GM21737 (cell line): ENCODE data around the gene UTP20.
A peak's percentile ranks its signal among the peaks of the same experiment; 100 is the strongest.

Source experiments
- ATAC-seq: cut with Tn5 transposase; IDR thresholded peaks from one replicate; pipeline ENCODE4 v1.9.1; 2021; ENCODE audit warnings: mild to moderate bottlenecking, moderate library complexity; ENCODE audit not compliant: unreplicated experiment

The UTP20 gene

DNA sequence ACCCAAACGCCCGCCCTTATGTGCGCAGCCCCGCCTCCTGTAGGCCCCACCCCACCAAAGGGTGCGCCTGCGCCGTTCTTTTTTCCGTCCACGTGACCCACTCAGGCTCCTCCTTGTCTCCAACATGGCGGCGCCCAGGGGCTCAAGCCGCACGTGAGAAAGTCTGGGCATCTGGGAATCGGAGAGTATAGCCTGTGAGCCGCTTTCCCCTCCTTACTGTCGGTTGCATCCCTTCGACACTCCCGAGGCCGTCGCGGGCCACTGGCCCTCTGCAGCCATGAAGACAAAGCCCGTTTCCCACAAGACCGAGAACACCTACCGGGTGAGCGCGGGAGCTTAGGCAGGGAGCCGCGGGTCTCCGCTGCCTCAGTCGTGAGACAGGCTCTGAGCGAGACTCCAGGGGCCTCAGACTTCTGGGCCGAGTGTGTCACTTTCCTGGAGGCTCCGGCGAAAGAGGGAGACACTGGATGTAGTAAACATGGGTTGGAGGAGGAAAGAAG is at the start of gene UTP20:
TSS of gene UTP20 (plus strand) at position 100 of the 500 bp plus-strand sequence. CDS start at position 278, 178 bp downstream.
- peak; percentile 99 for ATAC-seq

GRCh38 chr12:101230547-101230946 is 49.4 kb upstream of the UTP20 start:
- no peak for ATAC-seq

DNA sequence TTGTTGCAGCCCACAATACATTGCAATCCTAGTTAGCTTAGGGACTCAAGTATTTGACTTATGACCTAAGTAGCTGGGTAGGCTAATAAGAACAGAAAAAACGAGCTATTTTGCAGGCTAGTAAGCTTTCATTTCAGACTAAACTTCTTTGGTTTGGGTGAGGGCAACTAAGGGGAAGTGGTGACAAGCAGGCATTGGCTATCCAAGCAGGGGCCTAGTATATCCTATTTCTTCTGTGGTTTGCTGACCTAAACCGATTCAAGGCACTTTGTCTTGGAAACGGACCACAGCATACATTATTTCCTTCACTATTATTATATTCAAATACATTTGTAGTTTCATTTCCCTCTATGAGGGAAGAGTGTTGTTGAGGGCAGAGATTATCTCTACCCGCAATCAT is 48.3 kb upstream of the UTP20 start:
- no peak for ATAC-seq

DNA sequence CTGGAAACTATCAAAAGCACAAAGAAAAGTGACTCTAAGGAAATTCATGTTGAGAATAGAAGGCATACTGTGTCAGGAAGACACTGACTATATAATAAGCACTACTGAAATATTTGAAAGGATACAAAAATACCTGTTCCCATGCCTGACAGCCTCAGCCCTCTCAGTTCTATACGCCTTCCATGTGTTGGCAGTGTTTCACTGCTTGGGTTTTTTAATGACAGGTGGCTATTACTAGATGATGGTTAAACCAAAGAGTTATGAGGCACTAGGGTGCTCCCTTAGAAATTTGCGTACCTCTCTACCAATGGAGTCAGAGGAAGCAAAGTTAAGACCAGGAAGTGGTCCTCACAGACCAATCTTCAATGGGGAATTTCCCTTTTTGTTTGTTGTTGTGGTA is 44.2 kb upstream of the UTP20 start:
- no peak for ATAC-seq

GRCh38 chr12:101238306-101238705 is 41.6 kb upstream of the UTP20 start:
- no peak for ATAC-seq

DNA sequence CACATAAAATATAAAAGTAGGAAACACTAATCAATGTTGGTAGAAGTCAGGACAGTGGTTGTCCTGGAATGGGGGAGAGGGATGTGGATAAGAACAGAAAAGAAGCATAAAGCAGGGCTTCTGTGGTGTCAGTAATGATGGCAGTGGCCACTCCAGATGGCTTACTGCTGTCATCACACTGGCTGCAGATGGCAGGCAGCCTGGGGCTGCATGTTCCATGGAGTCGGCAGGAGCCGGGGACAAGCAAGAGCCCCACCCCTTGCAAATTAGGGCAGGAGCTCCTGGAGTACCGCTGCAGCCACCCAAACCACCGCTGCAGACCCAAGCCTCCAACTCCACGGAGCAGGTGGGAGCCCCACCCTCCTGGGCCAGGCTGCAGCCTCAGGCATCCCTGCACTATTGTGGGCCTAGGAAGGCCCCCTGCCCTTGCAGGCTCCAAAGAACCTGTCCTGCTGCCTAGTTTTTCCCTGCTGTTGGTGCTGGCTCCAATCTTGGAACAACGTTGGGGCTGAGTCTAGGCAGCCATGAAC is 41.0 kb upstream of the UTP20 start:
- no peak for ATAC-seq

GRCh38 chr12:101243074-101243473 is 36.8 kb upstream of the UTP20 start:
- no peak for ATAC-seq

DNA sequence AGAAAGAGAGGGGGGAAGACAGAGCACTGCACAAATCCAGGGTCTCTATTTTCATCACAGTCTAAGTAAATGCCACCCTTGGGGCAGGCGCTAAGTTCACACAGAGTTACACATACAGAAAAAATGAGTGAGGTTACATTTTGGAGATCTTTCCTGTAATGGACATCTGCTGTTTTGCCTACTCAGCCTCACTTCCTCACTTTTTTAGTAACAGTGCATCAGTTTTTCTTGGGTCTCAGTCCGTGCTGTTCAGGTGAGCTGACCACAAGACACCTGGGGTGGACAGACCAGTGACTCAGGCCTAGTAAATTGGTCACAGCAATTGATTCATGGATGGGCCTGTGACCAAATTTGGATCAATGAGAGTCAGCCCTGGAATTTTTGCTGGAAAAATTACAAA is 36.3 kb upstream of the UTP20 start:
- ATAC-seq: no peak

DNA sequence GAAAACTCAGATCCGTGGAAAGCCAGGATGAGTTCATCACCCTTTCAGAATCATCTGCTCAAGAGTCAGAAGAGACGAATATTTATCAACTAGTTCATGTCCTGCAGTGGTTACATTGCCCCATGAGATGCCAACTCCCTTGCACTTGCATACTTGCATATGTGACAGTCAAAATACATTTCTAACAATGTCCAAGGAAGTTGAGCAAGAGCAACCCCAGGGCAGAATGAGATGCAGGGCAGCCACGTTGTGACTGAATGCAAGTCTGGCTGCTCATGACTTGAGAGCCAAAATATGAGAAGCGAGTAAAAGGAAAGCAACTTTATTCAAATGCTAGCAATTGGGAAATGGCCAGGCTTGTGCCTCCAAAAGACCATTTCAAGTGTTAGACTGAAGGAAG is 23.6 kb upstream of the UTP20 start:
- no peak for ATAC-seq

GRCh38 chr12:101257357-101257756 is 22.5 kb upstream of the UTP20 start:
- ATAC-seq: no peak

DNA sequence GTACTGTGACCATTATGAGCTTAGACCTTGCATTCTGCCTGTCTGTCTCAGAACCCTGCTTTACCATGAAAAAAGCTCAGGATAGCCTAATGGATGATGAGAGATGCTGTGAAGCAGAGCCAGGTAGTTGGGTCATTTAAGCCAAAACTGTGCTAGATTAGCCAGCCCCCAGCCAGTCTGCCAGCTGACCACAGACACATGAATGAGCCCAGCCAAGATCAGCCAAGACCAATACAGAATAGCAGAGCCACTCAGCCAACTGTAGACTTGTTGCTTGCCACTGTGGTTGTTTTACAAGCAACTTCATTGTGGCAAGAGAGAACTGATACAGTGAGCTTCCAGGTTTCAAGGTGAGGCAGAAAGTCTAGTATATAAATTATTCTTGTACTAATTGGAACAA is 12.8 kb upstream of the UTP20 start:
- no peak for ATAC-seq

GRCh38 chr12:101276433-101276832 is 3.5 kb upstream of the UTP20 start:
- ATAC-seq: no peak

DNA sequence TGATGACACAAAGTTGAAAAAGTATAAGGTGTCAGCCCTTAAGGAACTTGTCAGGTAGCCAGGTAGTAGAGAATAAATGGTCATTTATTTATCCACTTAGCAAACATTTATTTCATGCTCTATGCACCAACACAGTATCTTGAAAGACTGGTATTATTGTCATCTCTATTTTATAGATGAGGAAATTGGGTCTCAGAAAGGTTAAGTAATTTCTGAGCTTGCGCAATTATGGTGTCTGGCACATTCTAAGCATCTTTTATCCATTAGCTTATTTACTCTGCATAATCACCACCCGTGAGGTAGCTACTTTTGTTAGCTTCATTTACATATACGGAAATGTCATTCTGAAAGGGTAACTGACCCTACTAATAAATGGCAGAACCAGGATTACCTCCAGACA is 2.5 kb upstream of the UTP20 start:
- no peak for ATAC-seq

DNA sequence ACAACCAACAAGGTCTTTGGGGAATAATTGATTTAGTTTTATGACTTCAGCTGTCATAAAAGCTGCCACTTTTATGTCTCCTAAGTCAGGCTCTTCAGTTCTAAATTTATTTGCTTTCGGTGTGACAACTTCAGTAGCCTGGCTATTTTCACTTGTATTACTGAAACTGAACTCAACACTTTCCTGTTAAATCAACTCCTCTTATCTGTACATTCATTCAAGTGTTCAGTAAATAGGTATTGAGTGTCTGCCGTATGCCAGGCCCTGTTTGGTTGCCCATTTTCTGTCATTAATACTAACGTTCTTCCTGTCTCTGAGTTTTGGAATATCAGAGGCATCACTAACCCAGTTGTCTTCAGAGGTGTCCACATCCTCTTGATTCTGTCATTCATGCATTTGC is 7.5 kb downstream of the UTP20 start:
- no peak for ATAC-seq

- ATAC-seq: no peak
Observed at GRCh38 chr12:101297661-101298060, 17.8 kb downstream of the UTP20 start.

GRCh38 chr12:101298426-101298825 is 18.5 kb downstream of the UTP20 start:
- no peak for ATAC-seq

GRCh38 chr12:101299346-101299745 is 19.4 kb downstream of the UTP20 start:
- no peak for ATAC-seq

DNA sequence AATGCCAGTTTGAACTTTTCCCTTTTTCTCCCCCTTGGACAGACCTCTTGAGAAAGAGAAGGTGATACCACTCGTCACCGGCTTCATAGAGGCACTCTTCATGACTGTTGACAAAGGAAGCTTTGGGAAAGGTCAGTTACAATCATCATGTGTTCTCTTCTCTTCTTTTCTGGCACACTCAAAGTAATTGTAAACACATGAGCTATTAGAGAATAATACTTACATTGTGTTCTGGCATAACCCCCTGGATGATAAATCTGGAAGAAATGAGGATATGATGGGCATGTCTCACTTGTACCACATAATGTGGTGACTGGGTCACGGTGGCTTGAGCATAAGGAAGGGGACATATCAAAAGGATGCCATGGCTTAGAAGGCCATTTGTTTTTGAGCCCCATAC is 20.0 kb downstream of the UTP20 start:
- ATAC-seq: no peak

DNA sequence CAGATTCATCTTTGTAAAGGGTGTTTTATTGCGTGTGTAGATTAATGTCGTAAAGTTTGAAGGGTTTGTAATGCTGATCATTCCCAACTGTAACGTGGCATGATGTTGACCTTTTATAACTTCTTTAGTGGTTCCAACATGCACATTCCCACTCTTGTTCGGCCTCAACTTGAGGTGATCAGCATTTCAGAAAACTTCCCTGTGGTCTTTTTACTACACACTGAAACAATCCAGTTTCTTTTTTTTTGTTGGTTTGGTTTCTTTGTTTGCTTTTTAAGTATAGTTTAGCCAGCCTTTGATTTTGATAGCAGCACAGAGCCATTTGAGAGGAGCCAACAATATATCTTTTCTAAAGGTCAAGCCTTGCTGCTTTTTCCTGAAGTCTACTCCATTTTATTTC is 22.8 kb downstream of the UTP20 start:
- ATAC-seq: no peak

DNA sequence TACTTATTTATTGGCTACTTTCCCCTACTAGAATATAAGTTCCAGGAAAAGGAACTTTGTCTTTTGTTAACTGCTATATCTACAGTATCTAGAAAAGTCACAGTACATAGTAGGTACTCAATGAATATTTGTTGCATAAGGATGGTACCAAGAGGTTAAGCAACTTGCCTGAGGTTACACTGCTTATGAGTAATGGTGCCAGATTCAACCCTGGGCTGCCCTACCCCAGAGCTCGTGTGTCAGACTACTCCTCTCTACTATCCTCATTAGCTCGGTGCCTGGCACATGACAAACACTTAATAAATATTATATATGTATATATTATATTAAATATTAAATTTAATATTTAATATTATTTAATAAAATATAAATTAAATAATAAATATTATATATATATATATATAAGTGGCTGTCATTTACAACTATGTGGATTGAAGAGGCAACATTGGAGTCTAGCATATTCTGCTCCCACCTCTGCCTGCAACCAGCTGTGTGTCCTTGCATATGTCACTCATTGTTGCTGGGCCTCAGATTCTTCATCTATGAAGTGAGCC is 25.4 kb downstream of the UTP20 start:
- no peak for ATAC-seq

DNA sequence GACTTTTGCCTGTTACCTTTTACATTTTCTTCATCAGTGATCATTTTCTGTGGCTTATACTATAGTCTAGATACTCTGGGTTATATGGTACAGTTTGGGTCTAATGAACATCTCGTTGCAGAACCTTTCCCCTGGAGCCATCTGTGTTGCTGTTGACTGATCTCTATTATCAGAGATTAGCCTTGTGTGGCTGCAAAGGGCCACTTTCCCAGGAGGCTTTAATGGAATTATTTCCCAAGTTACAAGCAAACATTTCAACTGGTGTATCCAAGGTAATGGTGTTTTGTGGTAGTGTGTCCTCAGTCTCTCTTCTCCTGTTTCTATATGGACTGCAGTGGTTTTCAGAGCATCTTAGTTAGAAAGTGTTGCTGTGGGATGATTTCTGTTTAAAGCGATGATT is 25.9 kb downstream of the UTP20 start:
- no peak for ATAC-seq

- no peak for ATAC-seq
Observed at GRCh38 chr12:101322480-101322879, 42.6 kb downstream of the UTP20 start.

GRCh38 chr12:101323255-101323654 is 43.4 kb downstream of the UTP20 start:
- ATAC-seq: no peak
